Stimulated activated CD8-positive, alpha-beta memory T cell treated with anti-CD3 and anti-CD28 coated beads, Interleukin-7, amount 100 ng/mL, for 48 hours (primary cell): ENCODE measurements around the gene TMEM87B.
"Not testable (repeated sequence)": the region's sequence is repeated elsewhere in the genome, so short reads cannot be mapped to it uniquely, and the experiment has no call there.

Experiments
- DNase-seq, 2 donors: peaks; one replicate each; pipeline ENCODE4 v3.0.0-alpha.2; 2020; ENCODE audit warnings: low read depth in 1 of 2; ENCODE audit errors: extremely low read depth in 1 of 2

TMEM87B gene

GRCh38 chr2:112113354-112113753 is 58.3 kb downstream of the TMEM87B start:
- DNase-seq: not testable (repeated sequence)

GRCh38 chr2:112118148-112118547 is 63.1 kb downstream of the TMEM87B start:
- no peak for DNase-seq

GRCh38 chr2:112121682-112122254 is 66.7 kb downstream of the TMEM87B start:
- DNase-seq: no peak

- no peak for DNase-seq
Observed at GRCh38 chr2:112129060-112129459, 74.0 kb downstream of the TMEM87B start.

- no peak for DNase-seq
Observed at GRCh38 chr2:112133344-112133743, 78.3 kb downstream of the TMEM87B start.

DNA sequence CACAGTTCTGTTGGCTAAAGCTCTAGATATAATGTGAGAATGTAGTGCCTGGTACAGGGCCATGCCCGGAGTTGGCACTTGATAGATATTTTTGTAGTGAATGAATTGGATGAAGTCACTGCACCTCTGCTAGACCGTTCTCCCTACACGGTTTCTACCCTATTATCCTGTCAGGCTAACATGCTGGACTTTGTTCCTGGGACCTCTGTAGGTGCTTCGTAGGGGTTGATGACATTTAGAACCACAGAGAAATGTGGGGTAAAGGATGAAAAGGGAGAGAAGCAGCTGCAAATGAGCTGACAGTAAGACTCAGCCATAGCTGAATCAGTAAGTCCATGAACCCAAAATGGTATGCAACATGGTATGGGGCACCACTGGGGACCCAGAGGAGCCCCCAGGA is 79.1 kb downstream of the TMEM87B start:
- no peak for DNase-seq

DNA sequence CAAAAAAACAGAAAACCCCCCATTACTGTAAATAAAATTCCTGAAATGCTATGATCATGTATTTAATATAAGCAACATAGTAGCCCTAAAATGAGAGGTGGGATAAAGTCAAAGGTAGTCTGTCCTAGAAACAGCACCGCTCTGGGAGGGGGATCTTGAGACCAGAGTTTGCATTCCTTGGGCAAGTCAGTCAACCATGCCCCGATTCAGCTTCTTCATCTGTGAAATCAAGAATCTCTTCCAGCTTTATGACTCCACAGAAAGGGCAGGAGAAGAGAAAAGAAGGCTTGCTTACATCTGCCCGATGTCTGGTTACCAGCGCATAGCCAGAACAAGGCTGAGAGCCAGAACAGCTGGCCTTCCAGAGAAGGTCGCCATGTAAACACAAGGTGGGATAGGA is 81.0 kb downstream of the TMEM87B start:
- no peak for DNase-seq

DNA sequence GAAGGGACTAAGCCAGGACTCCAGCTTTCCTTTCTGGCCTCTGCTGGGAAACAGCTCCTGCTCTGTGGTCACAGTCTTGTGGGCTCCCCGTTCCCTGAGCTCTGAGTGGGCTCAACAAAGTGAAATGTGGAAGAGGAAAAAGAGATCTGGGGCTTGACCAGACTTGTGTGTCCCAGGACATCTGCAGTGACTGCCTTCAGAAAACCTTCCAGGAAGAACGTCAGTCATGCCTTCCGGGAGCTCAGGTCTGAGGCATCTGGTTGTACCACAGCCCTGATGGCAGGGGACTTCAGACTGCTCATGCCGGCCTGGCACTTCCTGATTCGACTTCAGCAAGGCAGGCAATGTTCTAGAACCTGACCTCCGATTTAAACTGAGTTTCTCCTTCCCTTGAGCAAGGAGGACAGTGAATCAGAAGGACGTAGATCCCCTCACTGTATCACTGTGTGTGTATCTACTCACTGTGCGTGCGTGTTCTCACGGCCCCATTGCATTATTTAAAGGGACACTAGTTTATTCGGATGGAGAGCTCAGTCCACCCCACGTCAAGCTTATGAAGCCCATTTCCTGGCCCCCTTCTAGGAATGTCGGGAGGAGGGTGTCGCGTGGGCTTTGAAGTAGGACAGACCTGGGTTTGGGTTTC is 82.6 kb downstream of the TMEM87B start:
- DNase-seq: no peak

DNA sequence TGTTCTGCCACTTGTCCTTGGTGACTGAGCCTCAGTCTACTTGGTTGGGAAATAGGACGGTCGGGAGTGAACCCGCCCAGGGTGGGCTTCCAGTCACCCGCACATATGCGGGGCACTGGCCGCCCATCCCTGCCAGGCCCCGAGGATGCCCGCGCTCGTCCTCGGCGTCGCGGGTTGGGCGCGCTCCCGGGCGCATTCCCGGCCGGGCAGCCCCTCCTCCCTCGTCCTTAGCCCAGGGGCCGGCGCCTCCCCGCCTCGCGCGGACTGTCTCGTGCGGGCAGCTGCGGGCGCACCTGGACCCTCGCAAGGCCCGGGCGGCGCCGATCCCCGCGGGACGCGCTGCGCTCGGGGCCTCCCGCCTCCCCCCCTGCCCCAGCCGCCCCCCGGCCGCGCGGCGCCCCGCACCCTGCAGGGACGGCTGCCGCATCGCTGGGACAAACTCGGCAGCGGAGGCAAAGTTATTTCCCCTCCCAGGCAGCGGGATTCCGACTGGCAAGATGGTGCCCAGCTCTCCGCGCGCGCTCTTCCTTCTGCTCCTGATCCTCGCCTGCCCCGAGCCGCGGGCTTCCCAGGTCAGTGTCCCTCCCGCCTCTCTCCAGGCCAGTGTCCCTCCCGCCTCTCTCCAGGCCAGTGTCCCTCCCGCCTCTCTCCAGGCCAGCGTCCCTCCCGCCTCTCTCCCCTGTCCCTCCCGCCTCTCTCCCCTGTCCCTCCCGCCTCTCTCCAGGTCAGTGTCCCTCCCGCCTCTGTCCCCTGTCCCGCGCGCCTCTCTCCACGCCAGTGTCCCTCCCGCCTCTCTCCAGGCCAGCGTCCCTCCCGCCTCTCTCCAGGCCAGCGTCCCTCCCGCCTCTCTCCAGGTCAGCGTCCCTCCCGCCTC is 83.3 kb downstream of the TMEM87B start, which contains the start of gene FBLN7:
Gene FBLN7, plus strand, starts transcription at position 227 of the 874 bp plus-strand sequence. Its CDS starts 271 bp downstream, at position 498.
- DNase-seq: no peak

DNA sequence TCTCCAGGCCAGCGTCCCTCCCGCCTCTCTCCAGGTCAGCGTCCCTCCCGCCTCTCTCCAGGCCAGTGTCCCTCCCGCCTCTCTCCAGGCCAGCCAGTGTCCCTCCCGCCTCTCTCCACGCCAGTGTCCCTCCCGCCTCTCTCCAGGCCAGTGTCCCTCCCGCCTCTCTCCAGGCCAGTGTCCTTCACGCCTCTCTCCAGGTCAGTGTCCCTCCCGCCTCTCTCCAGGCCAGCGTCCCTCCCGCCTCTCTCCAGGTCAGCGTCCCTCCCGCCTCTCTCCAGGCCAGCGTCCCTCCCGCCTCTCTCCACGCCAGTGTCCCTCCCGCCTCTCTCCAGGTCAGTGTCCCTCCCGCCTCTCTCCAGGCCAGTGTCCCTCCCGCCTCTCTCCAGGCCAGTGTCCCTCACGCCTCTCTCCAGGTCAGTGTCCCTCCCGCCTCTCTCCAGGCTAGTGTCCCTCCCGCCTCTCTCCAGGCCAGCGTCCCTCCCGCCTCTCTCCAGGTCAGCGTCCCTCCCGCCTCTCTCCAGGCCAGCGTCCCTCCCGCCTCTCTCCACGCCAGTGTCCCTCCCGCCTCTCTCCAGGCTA is 84.1 kb downstream of the TMEM87B start:
- not testable (repeated sequence) for DNase-seq

DNA sequence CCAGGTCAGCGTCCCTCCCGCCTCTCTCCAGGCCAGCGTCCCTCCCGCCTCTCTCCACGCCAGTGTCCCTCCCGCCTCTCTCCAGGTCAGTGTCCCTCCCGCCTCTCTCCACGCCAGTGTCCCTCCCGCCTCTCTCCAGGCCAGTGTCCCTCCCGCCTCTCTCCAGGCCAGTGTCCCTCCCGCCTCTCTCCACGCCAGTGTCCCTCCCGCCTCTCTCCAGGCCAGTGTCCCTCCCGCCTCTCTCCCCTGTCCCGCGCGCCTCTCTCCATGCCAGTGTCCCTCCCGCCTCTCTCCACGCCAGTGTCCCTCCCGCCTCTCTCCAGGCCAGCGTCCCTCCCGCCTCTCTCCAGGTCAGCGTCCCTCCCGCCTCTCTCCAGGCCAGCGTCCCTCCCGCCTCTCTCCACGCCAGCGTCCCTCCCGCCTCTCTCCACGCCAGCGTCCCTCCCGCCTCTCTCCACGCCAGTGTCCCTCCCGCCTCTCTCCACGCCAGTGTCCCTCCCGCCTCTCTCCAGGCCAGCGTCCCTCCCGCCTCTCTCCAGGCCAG is 84.7 kb downstream of the TMEM87B start:
- not testable (repeated sequence) for DNase-seq

- DNase-seq: no peak
Observed at GRCh38 chr2:112140205-112140802, 85.2 kb downstream of the TMEM87B start.

- no peak for DNase-seq
Observed at GRCh38 chr2:112140899-112141625, 86.0 kb downstream of the TMEM87B start.

GRCh38 chr2:112141626-112142007 is 86.5 kb downstream of the TMEM87B start:
- DNase-seq: no peak

DNA sequence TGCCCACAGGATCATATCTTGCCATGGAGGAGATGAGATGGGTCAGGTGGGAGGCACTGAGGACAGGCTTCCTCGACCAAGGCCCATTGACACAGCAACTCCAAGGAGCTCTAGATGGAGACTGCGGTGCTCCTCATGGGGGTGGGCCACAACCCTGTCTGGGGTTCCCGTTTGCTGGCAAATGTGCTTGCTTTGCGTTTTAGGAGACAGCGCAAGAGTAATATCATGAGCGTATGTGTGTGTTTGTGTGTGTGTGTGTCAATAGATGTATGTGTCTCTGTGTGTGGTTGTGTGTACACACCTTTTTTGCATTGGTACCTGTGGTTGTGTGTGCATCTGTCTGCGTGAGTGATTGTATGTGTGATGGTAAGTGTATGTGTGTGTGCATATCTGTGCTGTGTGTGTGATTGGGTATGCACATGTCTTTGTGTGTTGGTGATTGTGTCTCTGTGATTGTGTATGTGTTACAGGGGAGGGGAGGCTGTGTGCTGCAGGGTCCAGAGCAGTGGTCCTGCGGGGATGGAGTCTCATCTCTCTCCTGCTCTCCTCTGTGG is 87.5 kb downstream of the TMEM87B start:
- no peak for DNase-seq

DNA sequence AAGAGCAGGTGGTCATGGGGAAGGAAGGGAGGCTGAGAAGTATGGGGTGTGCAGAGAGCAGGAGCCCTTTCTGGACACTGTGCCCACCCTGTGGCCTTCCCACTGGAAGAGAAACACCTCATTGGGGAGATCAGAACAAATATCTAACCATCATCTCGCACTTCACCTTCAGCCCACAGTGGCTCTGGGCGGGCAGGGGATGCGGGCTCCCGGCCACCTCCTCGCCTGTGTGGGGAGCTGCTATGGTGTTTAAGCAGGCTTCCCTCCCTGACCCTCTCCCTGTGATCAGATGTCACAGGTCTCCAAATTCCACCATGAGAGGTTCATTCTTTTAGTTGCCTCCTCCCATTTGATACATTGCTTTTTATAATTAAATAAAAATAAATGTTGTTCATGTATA is 88.1 kb downstream of the TMEM87B start:
- no peak for DNase-seq

- DNase-seq: no peak
Observed at GRCh38 chr2:112144966-112145365, 89.9 kb downstream of the TMEM87B start.

DNA sequence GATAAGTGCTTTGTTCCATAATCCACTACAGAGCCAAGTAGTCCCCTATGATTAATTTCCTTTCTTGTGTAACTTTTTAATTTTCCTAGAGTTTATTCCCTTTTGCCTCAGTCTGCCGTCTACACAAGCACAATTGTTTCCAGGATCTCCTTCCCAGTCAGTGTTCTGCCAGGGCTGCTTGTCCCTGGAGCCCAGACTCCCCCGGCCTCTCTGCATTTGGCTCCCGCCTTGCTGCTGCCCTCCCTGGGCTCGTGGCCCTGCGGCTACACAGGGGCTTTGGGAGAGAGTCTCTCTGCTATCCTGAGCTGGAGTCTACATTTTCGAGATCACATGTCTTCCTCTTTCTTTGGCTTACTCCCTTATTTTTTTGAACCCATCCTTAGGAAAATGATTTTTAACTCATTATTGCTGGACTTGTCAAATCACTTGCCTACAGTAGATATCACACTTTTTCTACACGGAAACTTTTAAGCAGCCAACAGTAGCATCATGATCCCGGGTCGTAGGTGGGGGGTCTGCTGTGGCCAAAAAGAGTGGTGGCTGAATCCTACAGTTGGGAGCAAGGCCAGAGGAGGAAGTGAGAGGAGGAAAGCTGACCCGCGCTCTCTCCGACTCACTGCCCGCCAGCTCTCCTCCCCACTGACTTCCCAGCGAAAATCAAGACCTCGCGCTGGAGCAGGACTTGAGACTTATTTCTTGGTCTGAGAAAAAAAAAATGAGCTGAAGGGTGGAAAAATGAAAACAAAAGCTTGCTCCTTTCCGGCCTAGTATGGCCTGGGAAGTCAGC is 92.5 kb downstream of the TMEM87B start:
- no peak for DNase-seq

DNA sequence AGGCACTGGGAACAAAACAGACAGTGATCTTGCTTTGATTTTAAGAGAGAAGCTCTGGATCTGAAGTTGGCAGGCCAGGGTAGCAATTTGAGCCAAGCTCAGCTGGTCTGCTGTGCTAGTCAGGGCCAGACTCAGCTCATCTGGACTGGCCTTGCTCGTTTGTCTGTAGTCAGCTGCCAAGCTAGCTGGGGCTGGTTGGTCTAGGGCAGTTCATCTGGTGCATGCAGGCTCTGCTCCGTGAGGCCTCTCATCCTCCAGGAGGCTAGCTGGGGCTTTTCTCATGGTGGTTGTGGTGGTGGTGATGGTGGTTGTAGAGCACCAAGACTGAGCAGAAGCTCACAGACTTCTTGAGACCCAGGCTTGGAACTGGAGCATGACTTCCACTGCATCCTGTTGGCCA is 93.4 kb downstream of the TMEM87B start:
- no peak for DNase-seq
